DOHH2 (cell line): ENCODE measurements around the gene BCL2L1.

ENCODE experiments used
- CTCF ChIP-seq: fragments of 200-600 bp; sonication (generic); IDR thresholded peaks from one replicate; pipeline ENCODE4 v1.5.1; 2014; ENCODE audit warnings: antibody characterized with exemption, mild to moderate bottlenecking, low read depth, low read length; ENCODE audit not compliant: poor library complexity, severe bottlenecking
- EZH2phosphoT487 ChIP-seq: fragments of 200-600 bp; sonication (generic); IDR thresholded peaks from 2 replicates; pipeline ENCODE4 v1.6.1; 2017; ENCODE audit warnings: borderline replicate concordance, mild to moderate bottlenecking, antibody characterized with exemption, low read length, moderate library complexity, mixed read lengths

GRCh38 chr20:31770243-31770642 lies 47.6 kb upstream of the BCL2L1 start:
- TF ChIP-seq CTCF, result no peak
- no peak for TF ChIP-seq EZH2phosphoT487
